ENCODE data around the gene KIF21B.
A peak's percentile ranks its signal among the peaks of the same experiment; 100 is the strongest.

Gene KIF21B

DNA sequence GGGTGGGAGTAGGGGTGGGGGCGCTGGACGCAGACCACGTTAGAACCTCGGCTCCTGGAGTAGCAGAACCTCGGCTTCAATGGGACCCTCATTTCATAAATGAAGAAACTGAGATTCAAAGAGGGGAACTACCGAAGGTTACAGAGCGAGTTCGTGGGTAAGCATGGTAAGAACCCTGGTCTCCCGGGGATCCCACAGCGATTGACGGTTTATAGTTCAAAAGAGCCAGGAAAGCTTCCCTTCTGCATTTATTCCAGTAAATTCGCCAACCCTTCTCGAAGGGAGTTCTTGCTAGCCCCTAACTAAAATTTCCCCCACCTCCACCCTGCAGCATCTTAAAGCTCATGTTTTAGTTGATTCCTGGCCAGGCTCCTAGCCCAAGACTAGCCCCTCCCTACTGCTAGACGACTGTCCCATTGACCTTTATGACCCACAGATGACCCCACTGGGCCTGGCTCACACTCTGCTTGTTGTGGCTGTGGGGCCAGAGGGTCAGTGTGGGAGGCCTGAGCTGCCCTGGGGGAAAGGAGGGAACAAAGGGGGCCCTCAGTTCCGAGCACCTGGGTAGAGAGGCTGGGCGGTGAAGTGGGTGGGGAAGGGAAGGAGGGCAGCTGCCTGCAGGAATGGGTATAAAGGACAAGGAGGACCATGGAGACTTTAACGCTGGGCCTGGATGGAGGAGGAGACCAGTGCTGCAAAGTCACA lies 558 bp upstream of the KIF21B start:
- DNase-seq (ENCODE audit: extremely low spot score), result no peak
- ChIA-PET POLR2A (no interaction called here), CTCF (interaction anchor here (0.7 to 14.7 kb wide), 9 partner anchors 9 to 402 kb away, joined by 3 to 182 read pairs (median 16); no protein-coding TSS in a partner anchor)
- TF ChIP-seq, protein P1, sequence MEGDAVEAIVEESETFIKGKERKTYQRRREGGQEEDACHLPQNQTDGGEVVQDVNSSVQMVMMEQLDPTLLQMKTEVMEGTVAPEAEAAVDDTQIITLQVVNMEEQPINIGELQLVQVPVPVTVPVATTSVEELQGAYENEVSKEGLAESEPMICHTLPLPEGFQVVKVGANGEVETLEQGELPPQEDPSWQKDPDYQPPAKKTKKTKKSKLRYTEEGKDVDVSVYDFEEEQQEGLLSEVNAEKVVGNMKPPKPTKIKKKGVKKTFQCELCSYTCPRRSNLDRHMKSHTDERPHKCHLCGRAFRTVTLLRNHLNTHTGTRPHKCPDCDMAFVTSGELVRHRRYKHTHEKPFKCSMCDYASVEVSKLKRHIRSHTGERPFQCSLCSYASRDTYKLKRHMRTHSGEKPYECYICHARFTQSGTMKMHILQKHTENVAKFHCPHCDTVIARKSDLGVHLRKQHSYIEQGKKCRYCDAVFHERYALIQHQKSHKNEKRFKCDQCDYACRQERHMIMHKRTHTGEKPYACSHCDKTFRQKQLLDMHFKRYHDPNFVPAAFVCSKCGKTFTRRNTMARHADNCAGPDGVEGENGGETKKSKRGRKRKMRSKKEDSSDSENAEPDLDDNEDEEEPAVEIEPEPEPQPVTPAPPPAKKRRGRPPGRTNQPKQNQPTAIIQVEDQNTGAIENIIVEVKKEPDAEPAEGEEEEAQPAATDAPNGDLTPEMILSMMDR (IDR thresholded peaks at IDR 0.05; ENCODE audit: control extremely low read depth, extremely low read depth, low read depth, missing control alignments), result no peak

DNA sequence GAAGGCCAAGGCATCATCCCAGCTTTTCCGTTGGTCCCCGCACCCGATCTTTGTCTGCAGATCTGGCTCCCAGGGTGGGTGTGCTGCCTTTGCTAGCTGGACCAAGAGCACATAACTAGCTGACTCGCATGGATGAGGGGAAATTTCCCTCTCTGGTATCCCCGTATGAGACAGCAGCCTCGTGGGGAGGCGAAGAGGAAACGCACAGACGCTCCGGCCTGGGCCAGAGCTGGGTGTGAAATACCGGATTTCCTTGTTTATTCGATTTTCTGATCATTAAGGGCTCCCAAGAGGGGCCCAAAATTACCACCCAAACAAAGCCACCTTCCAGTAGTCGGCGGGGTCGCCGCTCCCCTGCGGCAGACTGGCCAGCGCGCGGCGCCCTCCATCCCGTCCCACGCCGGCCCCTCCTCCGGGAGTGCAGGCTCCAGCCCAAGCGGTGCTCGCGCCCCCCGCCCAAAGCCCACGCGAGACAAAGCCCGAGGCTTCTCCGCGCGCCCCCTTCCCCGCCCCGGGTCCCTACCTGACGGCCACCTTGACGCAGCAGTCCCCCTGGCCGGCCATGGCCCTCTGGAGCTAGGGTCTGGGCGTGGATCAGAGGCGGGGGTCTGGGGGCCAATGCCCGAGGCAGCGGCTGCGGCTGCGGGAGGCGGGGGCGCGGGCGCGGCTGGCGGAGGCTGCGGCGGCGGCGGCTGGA lies 546 bp downstream of the KIF21B start:
- ChIA-PET CTCF (interaction anchor here (1.0 to 14.7 kb wide), 5 partner anchors 13 to 152 kb away, joined by 3 to 182 read pairs (median 34); no protein-coding TSS in a partner anchor), POLR2A (interaction anchor here (0.6 to 2.0 kb wide), 2 partner anchors 51 to 160 kb away, joined by 3 to 5 read pairs; no protein-coding TSS in a partner anchor)
- TF ChIP-seq, protein P1 (IDR thresholded peaks at IDR 0.05; ENCODE audit: control extremely low read depth, extremely low read depth, low read depth, missing control alignments), result peak; percentile 13
- DNase-seq (ENCODE audit: extremely low spot score), result no peak

DNA sequence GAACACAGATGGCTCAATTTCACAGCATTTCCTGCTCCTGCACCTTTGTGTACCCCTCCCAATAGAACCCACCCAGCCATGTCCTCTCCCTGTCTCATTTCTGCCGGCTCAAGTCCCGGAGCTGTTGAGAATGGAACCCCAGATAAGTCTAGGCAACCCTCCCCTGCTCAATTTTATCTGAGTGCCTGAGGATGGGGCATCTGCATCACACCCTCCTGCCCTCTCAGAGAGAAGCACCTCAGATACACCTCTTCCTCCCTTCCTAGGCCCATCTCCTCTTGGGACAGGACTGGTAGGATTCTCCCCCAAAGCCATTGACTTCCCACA lies 1.1 kb downstream of the KIF21B start:
- DNase-seq (ENCODE audit: extremely low spot score), result no peak
- ChIA-PET POLR2A (interaction anchor here (0.6 to 2.0 kb wide), 2 partner anchors 50 to 159 kb away, joined by 3 to 5 read pairs; no protein-coding TSS in a partner anchor), CTCF (interaction anchor here (1.0 to 14.7 kb wide), 5 partner anchors 13 to 152 kb away, joined by 3 to 182 read pairs (median 34); no protein-coding TSS in a partner anchor)
- TF ChIP-seq, protein P1 (IDR thresholded peaks at IDR 0.05; ENCODE audit: control extremely low read depth, extremely low read depth, low read depth, missing control alignments), result no peak

DNA sequence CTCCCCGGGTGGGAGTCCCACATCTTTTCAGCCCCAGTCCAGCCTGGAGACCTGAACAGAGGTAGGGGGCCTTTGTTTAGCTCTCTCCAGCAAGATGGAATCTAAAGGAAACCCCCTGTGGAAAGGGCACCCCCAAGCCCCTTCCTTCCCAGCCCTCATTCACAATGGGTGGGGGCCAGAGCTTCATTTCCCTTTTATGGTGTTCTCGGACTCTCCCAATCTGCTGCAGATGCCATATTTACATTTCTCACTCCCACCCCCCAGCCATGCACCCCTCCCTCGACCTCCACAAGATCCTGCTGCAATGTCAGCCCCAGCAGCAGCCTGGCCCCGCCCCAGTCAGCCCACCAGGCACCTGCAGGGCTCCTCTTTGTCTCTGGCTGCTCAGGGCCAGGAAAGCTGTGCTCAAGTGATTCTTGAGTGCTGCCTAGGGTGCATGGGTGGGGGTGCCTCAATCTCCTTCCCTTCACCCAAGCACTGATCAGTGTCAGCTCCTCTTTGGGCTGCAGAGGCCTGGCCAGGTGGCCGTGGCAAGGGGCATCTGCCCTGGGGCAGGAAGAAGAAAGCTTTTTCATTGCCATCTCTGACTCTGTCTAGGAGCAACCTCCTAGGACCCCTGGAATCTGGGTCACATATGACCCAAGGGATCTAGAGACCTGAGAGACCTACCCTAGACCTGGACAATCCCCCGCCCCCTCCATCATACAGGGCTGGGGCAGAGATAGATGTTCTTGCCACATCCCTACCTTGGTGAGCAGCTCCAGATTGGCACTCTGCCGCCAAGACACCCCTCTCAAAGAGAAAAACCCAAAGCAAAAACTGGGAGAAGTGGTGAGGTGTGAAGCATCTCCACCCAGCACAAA lies 1.7 kb downstream of the KIF21B start:
- POLR2A ChIA-PET, result interaction anchor here (0.6 to 2.0 kb wide), 2 partner anchors 50 to 159 kb away, joined by 3 to 5 read pairs; no protein-coding TSS in a partner anchor
- CTCF ChIA-PET, result interaction anchor here (1.9 to 14.7 kb wide), 6 partner anchors 12 to 51 kb away, joined by 7 to 182 read pairs (median 32); no protein-coding TSS in a partner anchor

DNA sequence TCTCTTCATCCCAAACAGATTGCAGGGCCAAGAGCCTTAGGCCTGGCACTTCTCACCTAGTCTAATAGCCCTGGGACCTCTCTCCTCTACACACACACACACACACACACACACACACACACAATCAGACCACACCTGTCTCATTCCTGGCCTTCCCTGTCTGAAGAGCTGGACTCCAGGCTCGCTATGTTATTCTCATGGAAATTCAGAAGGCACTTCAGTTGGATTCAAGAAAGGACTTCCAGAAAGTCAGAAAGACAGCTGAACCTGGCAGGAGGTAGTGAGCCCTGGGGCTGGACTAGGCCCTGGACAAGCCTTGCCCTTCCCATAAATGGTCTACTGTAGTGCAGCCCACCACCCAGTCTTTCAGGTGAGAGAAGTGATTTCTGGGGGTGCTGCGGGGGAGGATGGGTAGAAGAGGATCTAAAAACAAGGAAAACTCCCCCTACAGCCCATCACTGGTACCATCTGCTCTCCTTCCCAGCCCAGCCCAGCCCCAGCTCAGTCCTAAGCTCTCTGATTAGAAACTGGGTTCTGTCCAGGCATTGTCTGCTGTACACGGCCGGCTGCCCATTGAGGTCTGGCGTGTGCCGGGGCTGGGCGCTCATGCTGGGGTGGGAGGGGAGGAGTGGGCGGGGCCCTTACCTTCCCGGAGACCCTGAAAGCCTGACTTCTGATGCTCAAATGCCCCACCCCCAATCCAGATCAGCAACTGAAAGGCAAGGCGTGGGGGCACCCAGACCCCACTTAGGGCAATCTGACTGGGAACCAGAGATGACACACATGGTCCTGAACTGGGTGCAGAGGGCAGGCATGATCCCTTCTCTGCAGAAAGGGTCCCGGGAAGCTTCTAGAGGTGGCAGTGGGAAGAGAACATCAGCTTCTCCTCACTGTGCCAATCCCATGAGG lies 2.5 kb downstream of the KIF21B start:
- ChIA-PET POLR2A (interaction anchor here (0.7 to 2.0 kb wide), 2 partner anchors 27 to 49 kb away, joined by 4 to 5 read pairs; no protein-coding TSS in a partner anchor), CTCF (interaction anchor here (0.8 to 14.7 kb wide), 14 partner anchors 8 to 102 kb away, joined by 3 to 182 read pairs (median 6); no protein-coding TSS in a partner anchor)
- DNase-seq (ENCODE audit: extremely low spot score), result no peak
- TF ChIP-seq, protein P1 (IDR thresholded peaks at IDR 0.05; ENCODE audit: control extremely low read depth, extremely low read depth, low read depth, missing control alignments), result no peak

More for the DNA sequence above, 1.7 kb downstream of the KIF21B start:
- DNase-seq (ENCODE audit: extremely low spot score), result peak; percentile 46
- TF ChIP-seq, protein P1 (IDR thresholded peaks at IDR 0.05; ENCODE audit: control extremely low read depth, extremely low read depth, low read depth, missing control alignments), result no peak

All from GM10248 (cell line).